ENCODE data around the gene HDAC5. TPM values are rescaled to one million over a fixed set of nuclear protein-coding genes. Genes with fewer than 3 reads are reported as not detected.

Gene HDAC5
- total RNA-seq, 2 donors from 2014 or later: 25.4 to 45.7 TPM

GRCh38 chr17:44065668-44066203, 57.7 kb downstream of the HDAC5 start:
- DNase-seq (no peak), ATAC-seq (no peak)
- peak overlapping the region; percentile 72 to 97 (median 93) for H3K27ac ChIP-seq
- WGBS, 2 donors: 1 to 3% methylated on average over 9 of the region's 9 CpGs
- H3K9me3 ChIP-seq: no peaks in the 10 kb centered on the region
- no peaks in the 10 kb centered on the region for H3K27me3 ChIP-seq
- peak overlapping the region; percentile 48 to 74 for H3K4me3 ChIP-seq
- intact Hi-C loops (cut with DNase I): loop anchor here (5.0 kb wide), 1 partner anchor 52 kb away; no protein-coding TSS in a partner anchor
- H3K4me1 ChIP-seq: peaks cover 39% of the 10 kb centered on the region
- H3K36me3 ChIP-seq (replicated peaks in 1 of 2; ENCODE audit: insufficient read depth in 1 of 2, low read depth in 2 of 2): peaks cover 0 to 3% of the 10 kb centered on the region in 2 donors
- TF ChIP-seq POLR2A (IDR thresholded peaks at IDR 0.05) (no peak), CTCF (IDR thresholded peaks at IDR 0.05) (no peak)

- intact Hi-C loops (cut with DNase I): no loop called here
- TF ChIP-seq POLR2A (IDR thresholded peaks at IDR 0.05) (no peak), CTCF (IDR thresholded peaks at IDR 0.05) (no peak)
- no peaks in the 10 kb centered on the region for H3K9me3 ChIP-seq
- H3K27ac ChIP-seq: no peak overlapping the region
- H3K36me3 ChIP-seq (replicated peaks in 1 of 2; ENCODE audit: insufficient read depth in 1 of 2, low read depth in 2 of 2): peaks cover 0 to 3% of the 10 kb centered on the region in 2 donors
- DNase-seq: no peak
- ATAC-seq: no peak
- WGBS, 2 donors: 59 to 61% methylated on average over 10 of the region's 10 CpGs
- no peaks in the 10 kb centered on the region for H3K27me3 ChIP-seq
- no peak overlapping the region for H3K4me3 ChIP-seq
- peaks cover 39% of the 10 kb centered on the region for H3K4me1 ChIP-seq
These were observed 59.5 kb downstream of the HDAC5 start for GRCh38 chr17:44063704-44064639.

GRCh38 chr17:44062871-44063270, 60.6 kb downstream of the HDAC5 start:
- intact Hi-C loops (cut with DNase I): no loop called here
- Histone ChIP-seq H3K4me1 (peaks cover 42% of the 10 kb centered on the region), H3K4me3 (no peak overlapping the region), H3K36me3 (replicated peaks in 1 of 2; ENCODE audit: insufficient read depth in 1 of 2, low read depth in 2 of 2) (peaks cover 0 to 3% of the 10 kb centered on the region in 2 donors), H3K27me3 (no peaks in the 10 kb centered on the region), H3K27ac (no peak overlapping the region), H3K9me3 (no peaks in the 10 kb centered on the region)
- 87 to 93% methylated on average over 15 of the region's 15 CpGs for WGBS, 2 donors
- DNase-seq (no peak), ATAC-seq (no peak)
- TF ChIP-seq CTCF (IDR thresholded peaks at IDR 0.05) (no peak), POLR2A (IDR thresholded peaks at IDR 0.05) (no peak)

GRCh38 chr17:44061446-44061845, 62.0 kb downstream of the HDAC5 start:
- whole genome bisulfite sequencing, 2 donors: 83 to 84% methylated on average over 1 of the region's 1 CpG
- no peaks in the 10 kb centered on the region for H3K27me3 ChIP-seq
- no peak for TF ChIP-seq POLR2A (IDR thresholded peaks at IDR 0.05)
- TF ChIP-seq CTCF (IDR thresholded peaks at IDR 0.05): no peak
- H3K4me3 ChIP-seq: no peak overlapping the region
- no peaks in the 10 kb centered on the region for H3K9me3 ChIP-seq
- H3K4me1 ChIP-seq: peaks cover 31% of the 10 kb centered on the region
- intact Hi-C loops (cut with DNase I): no loop called here
- H3K36me3 ChIP-seq (replicated peaks in 1 of 2; ENCODE audit: insufficient read depth in 1 of 2, low read depth in 2 of 2): peaks cover 0 to 3% of the 10 kb centered on the region in 2 donors
- DNase-seq (no peak), ATAC-seq (no peak)
- no peak overlapping the region for H3K27ac ChIP-seq

Measured in body of pancreas (tissue), 4 donors.